ENCODE measurements around the gene TBC1D8. TPM values are rescaled to one million over a fixed set of nuclear protein-coding genes. Genes with fewer than 3 reads are reported as not detected.

Gene TBC1D8
- total RNA-seq, 1 experiment from 2014 or later = 33.4 TPM

DNA sequence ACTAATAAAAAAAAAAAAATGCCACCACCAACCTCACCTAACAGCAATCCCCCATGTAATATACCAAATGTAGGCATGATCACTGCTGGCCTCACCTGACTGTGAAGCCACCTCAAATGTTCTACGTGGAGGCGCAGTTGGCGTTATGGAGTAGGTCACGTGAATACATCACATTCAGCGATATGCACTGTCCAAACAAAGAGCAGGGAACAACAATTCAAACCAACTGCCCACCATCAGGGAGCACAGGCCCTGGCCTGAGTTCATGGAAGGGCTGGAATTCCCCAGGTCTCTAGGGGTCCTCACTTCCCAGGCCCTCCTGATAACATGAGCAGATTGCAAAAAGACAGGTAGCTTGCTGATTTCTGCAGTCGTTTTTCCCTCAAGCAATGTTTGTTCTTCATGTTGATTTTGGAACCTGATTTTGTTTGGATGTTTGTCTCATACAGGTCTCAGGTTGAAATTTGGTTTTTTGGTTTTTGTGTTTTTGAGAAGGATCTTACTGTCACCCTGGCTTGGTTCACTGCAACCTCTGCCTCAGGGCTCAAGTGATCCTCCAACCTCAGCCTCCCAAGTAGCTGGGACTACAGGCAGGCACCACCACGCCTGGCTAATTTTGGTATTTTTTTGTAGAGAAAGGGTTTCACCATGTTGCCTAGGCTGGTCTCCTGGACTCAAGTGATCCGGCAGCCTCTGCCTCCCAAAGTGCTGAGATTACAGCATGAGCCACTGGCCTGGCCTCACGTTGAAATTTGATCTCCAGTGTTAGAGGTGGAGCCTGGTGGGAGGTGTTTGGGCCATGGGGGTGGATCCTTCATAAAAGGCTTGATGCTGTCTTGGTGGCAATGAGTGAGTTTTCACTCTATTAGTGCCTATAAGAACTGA is 15.5 kb downstream of the TBC1D8 start:
- no peak for DNase-seq (ENCODE audit: low spot score)

DNA sequence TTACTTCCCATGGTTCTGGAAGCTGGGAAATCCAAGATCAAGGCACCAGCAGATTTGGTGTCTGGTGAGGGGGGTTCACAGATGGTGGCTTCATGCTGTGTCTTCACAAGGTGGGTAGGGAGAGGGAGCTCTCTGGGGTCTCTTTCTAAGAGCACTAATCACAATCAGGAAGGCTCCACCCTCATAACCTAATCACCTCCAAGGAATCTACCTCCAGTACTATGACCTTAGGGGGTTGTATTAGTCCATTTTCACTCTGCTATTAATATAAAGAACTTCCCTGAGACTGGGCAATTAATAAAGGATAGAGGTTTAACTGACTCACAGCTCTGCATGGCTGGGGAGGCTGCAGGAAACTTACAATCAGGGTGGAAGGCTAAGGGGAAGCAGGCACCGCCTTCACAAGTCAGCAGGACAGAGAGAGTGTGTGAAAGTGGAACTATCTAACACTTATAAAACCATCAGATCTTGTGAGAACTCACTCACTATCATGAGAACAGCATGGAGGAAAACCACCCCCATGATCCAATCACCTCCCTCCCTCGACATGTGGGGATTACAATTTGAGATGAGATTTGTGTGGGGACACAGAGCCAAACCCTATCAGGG is 17.6 kb downstream of the TBC1D8 start:
- DNase-seq (ENCODE audit: low spot score) = no peak

DNA sequence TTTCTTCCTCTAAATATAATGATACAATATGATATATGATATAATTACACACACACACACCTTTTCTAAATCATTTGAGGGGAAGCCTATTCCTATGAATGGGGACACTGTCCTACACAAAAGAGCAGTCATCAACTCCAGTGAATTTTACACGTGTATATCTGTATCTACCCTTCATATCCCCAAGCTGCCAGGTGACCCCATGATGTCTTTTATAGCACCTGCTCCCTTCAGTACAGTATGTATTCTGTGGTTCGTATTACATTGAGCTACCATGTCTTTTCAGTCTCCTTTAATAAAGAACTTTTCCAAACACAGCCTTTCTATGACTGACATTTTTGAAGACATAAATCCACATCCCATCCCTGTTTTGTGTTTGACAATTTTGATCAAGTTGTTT is 19.0 kb downstream of the TBC1D8 start:
- no peak for DNase-seq (ENCODE audit: low spot score)

DNA sequence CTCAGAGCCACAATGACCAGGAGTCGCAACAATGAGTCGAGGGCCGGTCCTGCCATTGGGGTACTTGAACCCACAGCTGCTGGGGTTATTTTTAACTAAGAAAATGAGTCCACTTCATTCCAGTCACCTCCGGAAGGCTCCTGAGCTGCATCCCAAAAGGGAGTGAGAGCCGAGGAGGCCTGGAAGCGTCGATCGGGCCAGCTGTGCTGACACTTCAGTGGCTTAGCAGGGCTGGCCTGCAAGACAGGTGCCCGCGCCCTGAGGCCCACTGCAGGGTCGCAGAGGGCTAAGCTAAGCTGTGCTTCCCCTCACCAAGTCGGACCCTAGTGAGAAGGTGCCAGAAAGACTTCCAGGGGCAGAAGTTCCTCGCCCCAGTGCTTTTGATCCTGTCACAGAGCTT is 21.1 kb downstream of the TBC1D8 start:
- DNase-seq (ENCODE audit: low spot score) = no peak

DNA sequence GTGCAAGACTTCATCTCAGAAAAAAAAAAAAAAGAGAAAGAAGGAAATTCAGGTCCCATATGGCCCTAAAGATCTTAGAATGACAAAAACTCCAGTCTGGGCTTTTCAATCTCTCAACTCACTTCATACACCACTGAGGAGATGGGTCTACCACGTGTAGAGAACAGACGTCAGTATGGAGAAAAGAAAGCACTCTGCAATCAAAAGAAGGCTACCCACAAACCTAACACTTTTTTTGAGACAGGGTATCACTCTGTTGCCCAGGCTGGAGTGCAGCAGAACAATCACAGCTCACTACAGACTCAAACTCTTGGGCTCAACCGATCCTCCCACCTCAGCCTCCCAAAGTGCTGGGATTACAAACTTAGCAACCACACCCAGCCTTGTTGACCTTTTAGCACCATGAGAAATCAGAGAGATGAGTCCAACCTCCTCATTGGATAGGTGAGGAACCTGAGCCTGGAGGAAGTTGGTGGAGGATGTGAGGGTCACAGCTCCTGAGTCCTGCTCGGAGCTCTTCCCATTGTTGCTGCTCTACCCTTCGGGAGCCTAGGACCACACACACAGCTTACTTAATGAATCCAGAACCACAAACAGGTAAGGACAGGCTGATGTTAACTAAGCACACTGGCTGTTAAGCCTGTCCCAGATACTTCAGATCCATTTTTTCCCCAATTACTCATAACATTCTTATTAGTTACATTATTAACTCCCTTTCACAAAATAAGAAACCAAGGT is 23.7 kb downstream of the TBC1D8 start:
- DNase-seq (ENCODE audit: low spot score) = no peak

DNA sequence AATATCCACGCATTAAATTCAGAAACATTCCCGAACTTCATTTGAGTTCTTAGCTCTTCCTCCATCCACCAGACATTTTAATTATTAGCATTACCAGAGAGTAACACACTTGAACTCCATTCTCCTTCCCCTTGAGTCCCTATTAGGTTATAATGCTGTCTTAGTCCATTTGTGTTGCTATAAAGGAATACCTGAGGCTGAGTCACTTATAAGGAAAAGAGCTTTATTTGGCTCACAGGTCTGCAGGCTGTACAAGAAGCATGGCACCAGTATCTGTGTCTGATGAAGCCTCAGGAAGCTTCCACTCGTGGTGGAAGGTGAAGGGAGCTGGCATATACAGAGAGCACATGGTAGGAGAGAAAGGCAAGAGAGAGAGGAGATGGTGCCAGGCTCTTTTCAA is 25.4 kb downstream of the TBC1D8 start:
- no peak for DNase-seq (ENCODE audit: low spot score)

DNA sequence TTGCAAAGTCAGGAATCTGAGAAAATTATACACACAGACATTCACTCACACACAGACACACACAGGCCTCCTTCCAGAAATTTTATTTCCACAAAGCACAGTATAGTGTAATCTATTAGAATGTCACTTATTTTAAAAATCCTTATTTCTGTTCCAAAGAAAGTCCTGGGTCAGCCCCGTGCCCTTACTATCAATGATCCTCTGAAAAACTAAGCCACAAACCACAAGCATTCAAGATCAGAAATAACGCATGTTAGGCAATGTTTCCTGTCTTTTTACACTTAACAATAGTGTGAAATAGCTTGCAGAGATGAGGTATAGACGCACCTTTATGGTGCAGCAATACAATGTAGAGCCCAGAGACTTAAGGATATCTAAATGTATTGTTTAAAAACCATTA is 25.8 kb downstream of the TBC1D8 start:
- no peak for DNase-seq (ENCODE audit: low spot score)

DNA sequence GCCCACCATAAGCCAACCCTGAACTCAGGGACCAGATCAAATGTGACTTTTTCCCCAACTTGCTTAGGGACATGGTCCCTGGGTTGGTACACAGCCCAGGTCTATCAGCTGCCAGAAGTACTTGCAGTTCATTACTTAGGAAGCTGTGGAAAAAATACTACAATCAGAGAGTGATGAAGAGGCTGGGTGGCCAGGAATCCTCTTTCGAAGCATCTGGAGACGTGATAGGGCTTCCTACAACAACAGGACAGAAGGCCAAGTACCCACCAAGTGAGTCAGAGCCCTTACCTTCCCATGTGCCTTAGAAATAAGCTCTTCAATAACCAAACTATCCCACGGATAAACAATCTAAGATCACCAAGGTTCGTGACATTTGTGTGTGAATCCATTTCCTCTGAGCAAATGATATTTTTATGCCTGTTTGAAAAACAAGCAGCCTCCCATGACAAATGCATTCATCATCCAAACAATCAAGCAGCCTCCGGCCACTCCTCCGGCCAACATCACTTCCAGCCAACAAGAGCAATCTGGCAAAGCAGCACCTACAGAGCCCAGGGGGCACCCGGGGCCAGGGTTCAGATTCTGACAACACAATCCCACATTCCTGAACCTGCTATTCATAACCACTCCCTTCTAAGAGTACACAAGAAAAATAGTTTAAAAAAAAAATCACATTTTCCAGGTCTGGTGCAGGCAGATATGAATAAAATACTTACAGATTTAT is 26.4 kb downstream of the TBC1D8 start:
- peak; percentile 58 for DNase-seq (ENCODE audit: low spot score)

DNA sequence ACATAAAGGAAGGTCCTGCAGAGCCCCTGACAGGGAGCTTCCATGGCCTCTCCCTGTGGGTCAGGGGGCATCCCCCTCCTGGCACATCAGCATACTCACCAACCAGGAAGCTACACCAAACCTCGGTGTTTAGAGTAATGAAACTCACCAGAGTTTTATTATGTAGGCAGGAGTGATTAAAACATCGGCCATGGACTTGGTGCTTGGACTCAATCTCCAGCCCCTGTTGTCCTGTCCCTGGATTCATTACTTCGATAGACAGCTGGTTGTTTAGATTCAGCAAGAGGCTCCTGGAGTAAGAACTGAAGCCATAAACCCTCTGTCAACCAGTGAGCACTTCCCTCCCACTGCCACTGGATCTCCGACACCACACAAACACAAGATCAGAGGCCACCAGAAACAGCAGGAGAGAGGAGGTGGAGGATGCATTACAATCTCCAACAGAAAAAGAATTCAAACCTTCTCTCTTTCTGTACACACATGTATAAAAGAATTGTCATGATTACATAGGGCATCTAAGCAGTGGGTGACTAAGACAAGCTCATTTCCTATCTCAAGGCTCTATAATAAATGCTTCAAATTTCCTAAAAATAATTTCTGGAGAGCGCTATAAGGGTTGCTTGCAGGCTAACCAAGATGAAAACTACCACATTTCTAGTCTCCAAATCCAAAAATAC is 27.2 kb downstream of the TBC1D8 start:
- no peak for DNase-seq (ENCODE audit: low spot score)

DNA sequence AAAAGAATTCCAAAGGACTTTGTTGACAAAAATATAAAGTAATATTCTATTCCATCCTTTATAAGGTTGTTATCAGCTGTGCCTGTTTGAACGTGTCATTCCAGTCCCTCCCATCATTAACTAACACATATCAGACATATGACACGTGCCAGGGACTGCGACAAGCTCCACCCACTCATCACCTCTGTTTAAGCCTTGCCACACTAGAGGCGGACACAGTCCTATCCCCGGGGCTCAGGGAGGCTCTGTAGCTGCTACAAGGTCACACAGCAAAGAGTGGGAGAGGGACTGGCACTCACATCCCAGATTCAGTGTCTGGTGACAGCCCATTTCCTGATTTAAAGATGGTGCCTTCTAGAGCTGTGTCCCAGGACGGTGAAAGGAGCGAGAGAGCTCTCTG is 30.0 kb downstream of the TBC1D8 start:
- DNase-seq (ENCODE audit: low spot score) = no peak

DNA sequence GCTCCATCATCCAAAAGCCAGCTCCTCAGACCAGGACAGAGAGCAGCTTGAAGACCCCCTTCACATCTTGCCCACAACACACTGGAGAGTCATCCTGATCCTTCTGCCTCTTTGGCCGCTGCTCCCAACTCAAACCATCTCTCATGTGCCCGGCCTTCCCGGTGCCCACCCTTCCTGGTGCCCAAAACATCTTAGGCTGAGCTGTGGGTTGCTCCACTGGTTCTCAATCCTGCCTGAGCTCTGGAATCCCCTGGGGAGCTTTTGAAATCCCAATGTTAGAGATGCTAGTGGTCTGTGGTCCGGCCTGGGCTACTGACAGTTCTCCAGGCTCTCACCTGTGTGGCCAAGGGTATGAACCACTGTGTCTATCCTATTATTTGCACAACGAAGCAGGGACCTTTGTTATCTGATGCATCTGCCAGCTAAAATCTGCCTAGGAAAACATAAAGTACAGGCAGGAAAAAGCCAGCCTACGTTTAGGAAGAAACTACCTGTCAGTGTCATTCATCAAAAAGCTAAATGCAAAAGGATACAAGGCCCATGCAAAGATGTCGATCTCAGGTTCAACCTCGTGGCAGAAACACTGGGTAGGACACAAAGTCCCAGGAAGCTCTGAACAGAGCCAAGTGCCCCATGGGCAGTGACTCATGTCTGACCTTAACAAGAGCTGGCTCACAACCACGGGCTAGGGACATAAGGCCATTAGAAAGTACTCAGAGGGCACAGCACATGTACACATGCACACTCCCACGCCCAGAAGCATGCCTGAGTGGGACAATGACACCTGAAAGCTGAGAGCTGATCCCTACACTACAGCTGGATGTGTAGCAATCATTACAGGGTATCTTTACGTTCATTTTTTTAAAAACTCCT is 30.8 kb downstream of the TBC1D8 start:
- DNase-seq (ENCODE audit: low spot score) = peak; percentile 89

DNA sequence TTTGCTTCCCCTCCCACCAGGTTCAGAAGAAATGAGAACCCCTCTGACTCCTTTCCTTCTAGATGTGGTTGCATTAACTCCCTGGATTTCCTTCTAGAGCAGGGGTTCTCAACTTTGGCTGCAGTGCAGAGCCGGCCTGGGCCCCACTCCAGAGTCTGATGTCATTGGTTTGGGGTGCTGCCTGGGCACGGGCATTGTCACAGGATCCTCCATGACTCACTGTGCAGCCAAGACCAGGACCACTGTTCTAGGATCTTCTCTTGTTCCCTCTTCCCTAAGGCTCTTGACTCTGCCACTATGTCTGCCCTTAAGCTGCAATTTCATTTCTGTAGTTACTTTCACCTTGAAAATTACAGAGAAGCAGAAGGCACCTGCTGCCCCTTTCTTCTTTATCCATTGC is 31.8 kb downstream of the TBC1D8 start:
- DNase-seq (ENCODE audit: low spot score) = no peak

DNA sequence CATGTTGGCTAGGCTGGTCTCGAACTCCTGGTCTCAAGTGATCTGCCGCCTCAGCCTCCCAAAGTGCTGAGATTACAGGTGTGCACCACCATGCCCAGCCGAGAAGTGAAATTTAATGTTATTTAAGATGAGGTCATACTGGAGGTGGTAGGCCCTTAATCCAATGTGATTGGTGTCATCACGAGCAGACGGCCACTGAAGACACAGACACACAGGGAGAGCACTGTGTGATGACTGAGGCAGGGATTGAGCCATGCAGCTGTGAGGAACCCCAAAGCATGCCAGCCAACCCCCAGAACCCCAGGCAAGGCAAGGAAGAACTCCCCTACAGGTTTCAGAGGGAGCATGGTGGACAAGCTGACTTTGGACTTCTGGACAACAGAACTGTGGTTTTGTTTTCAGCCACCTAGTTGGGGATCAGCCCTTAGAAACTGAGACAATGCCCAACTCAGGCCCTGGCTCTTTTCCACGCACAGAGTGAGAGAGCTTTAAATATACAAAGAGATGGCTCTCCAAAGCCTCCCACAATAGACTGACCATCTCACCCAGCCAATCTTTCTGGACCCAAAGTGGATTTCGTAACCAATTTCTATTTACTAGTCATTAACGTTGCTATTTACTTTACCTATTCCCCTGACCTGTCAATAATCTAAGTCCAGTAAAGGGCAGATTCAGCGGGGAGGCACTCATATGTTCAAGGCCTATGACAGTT is 34.2 kb downstream of the TBC1D8 start:
- peak; percentile 29 for DNase-seq (ENCODE audit: low spot score)

DNA sequence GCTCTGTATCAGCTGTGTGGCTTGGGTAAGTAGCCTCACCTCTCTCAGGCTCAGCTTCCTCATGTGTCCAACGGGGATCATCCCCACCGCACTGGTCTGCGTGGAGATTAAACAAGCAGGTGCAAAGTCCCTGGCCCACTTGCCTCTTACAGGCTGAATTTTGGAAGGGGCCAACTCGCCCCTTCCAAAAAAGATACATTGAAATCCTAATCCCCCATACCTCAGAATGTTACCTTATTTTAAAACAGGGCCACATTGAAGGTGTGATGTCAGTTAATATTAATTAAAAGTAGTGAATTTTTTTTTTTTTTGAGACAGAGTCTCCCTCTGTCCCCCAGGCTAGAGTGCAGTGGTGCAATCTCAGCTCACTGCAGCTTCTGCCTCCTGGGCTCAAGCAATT is 34.8 kb downstream of the TBC1D8 start:
- no peak for DNase-seq (ENCODE audit: low spot score)

DNA sequence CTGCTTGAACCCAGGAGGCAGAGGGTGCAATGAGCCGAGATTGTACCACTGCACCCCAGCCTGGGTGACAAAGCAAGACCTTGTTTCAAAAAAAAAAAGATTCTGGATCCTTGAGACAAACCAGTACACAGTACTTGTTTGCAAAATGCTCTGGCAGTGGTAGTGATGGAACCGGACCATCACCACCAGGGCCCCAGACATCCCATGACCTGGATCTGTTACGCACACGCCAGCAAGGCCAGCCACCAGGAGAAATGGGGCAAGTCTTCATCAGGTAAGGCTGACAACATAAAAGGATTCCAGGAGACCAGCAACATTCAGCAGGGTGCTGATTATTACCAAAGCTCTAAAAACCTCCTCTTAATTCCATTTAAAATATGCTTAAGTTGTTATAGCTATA is 35.5 kb downstream of the TBC1D8 start:
- no peak for DNase-seq (ENCODE audit: low spot score)

DNA sequence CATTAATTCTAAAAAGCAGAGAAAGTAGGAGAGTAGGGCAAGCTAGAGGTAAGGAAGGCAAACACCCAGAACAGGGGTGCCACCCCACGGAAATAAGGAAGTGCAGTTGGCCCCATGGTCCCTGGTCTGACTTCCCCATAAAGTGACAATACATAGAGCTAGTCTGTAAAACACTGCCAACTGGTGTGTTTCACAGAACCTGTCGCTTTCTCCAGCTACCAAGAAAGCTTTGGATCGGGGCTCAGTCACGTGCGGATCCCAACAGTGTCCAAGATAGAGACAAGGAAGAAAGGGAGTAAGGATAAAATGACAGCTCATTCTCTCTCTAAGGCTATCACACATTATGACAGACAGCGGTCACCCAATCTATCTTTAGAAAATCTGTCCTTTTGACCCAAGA is 36.4 kb downstream of the TBC1D8 start:
- peak; percentile 38 for DNase-seq (ENCODE audit: low spot score)

DNA sequence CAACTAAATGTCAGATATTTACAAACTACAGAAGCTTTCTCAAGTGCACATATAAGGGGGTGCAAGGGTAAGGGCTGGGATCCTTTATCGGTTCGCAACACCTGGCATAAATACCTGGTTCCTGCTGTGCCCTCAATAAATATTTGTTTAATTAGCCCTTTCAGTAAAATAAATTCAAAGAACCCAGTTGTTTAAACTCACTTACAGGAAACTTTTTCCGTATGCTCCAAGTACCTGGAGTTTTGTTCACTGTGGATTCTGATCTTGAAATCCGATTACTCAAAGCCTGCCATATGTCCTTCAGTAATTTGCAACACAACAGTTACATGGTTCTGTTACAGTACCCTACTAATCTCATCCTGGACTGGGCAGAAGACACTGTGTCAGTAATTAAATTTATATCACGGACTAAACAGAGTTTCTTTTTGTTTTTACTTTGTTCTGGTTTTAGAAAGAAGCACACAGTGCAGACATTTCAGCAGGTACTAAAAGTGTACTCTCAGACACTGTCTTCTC is 36.9 kb downstream of the TBC1D8 start:
- DNase-seq (ENCODE audit: low spot score) = peak; percentile 63

DNA sequence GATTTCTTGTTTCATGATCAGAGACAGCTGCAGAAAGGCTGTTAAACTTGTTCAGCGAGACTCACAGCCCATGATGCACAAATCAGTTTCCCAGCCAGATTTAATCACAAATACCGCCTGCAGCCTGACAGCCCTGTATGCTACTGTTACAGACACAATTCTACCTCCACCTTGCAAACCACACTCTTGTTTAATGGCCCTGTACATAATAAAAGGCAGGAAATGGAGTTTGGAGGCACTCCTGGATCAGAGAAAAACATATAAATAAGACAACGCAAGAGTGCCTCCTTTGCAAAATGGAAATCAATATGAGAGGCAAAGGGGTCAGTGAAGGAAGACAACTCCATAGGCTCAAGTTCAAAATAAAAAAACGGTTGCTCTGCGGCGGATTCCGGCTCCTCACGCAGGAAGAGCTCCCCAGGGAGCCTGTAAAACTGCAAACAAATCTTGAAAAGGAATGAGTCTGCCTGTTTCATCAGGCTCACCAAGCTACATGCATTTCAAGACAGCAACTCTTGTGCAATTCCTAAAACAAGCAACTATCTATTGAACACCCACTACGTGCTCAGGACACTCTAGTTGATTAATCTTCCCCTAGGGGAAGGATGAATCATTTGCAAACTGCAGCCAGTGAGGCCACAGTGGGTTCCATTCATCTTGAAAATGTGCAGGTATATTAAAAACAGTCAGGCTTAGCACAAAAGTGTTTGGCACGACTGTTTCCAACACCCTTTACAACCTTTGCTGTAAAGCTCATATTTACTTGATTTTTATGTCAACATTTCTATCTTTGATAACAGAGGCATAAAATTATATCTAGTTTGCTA is 37.5 kb downstream of the TBC1D8 start:
- peak; percentile 79 for DNase-seq (ENCODE audit: low spot score)

DNA sequence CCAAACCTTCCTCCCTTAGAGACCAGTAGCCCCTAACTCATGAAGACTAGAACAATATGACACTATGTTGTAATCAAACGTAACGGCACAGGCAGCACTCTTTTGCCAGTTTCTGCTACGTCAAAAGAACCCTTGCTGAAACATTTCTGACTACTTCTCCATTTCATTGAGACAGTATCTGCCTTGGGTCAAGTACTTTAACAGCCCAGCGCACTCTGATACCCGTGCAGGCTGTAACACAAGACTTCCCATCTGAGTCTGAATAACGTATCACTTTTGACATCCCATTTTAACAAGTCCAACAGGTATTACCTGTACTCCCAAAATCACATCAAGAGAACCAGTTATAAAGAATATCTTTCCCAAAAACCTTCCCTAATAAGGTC is 38.4 kb downstream of the TBC1D8 start:
- no peak for DNase-seq (ENCODE audit: low spot score)

All from HT-29 (cell line).